Smooth muscle cell of bladder (primary cell): ENCODE measurements around the gene MRC2. TPM values are rescaled to one million over a fixed set of nuclear protein-coding genes. Genes with fewer than 3 reads are reported as not detected.

Experiments
- total RNA-seq: library from RNA; depleted of rRNA; stranded (reverse); fragments of >200 nt; gene quantifications from 2 replicates; pipeline ENCODE4 v1.2.3, GENCODE V29; 2014

MRC2 gene, protein sequence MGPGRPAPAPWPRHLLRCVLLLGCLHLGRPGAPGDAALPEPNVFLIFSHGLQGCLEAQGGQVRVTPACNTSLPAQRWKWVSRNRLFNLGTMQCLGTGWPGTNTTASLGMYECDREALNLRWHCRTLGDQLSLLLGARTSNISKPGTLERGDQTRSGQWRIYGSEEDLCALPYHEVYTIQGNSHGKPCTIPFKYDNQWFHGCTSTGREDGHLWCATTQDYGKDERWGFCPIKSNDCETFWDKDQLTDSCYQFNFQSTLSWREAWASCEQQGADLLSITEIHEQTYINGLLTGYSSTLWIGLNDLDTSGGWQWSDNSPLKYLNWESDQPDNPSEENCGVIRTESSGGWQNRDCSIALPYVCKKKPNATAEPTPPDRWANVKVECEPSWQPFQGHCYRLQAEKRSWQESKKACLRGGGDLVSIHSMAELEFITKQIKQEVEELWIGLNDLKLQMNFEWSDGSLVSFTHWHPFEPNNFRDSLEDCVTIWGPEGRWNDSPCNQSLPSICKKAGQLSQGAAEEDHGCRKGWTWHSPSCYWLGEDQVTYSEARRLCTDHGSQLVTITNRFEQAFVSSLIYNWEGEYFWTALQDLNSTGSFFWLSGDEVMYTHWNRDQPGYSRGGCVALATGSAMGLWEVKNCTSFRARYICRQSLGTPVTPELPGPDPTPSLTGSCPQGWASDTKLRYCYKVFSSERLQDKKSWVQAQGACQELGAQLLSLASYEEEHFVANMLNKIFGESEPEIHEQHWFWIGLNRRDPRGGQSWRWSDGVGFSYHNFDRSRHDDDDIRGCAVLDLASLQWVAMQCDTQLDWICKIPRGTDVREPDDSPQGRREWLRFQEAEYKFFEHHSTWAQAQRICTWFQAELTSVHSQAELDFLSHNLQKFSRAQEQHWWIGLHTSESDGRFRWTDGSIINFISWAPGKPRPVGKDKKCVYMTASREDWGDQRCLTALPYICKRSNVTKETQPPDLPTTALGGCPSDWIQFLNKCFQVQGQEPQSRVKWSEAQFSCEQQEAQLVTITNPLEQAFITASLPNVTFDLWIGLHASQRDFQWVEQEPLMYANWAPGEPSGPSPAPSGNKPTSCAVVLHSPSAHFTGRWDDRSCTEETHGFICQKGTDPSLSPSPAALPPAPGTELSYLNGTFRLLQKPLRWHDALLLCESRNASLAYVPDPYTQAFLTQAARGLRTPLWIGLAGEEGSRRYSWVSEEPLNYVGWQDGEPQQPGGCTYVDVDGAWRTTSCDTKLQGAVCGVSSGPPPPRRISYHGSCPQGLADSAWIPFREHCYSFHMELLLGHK (N-terminal part only)
- 191 and 290 TPM in 2 replicates for total RNA-seq

DNA sequence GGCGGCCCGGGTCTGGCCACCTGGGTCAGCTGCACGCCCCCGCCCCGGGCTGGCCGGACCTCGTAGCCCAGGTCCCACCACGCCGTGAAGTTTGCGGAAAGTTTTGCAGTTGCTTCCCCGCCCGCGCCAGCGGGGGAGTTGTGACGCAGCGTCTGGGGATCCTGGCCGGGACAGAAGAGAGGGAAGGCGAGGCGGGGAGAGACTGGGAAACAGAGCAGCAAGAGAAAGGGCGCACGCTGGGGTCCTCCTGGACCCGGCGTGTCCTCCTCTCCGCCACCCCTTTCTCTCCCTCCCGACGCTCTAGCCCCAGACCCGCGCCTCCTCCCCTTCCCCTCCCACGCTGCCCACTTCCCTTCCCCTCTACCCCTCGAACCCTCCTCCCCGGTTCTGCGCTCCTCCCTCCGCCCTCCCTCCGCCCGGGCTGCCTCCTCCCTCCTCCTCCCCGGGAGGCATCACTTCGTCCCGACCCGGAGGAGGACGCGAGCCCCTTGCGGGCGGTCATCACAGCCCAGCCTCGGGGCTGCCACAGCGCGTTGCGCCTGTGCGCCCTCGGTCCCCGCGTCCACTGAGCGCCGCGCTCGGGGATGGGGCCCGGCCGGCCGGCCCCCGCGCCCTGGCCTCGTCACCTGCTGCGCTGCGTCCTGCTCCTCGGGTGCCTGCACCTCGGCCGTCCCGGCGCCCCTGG, at the start of gene MRC2:
Gene MRC2 (plus strand): TSS at position 452 of the 685 bp plus-strand sequence. CDS start 133 bp downstream, at position 585.

Other genes with a start within 250 kb of the MRC2 start
- not detected in 2 replicates for gene EFCAB3, start 247.1 kb upstream of the MRC2 start, total RNA-seq
- gene METTL2A, start 203.8 kb upstream of the MRC2 start, total RNA-seq = 16.5 and 19.7 TPM in 2 replicates
- gene TLK2, start 148.8 kb upstream of the MRC2 start, total RNA-seq = 49.1 and 57.6 TPM in 2 replicates
- not detected in 2 replicates for gene MARCHF10, start 180.6 kb downstream of the MRC2 start, total RNA-seq